ENCODE data around the gene HS2ST1. TPM values are rescaled to one million over a fixed set of nuclear protein-coding genes. Genes with fewer than 3 reads are reported as not detected.

The HS2ST1 gene
- total RNA-seq, 6 experiments from 2014 or later = 9.9 to 17.2 (median 13.7) TPM

GRCh38 chr1:86913399-86913895, 988 bp upstream of the HS2ST1 start:
- no peaks in the 10 kb centered on the region for H3K9me3 ChIP-seq
- peaks cover 0 to 18% (median 8%) of the 10 kb centered on the region in 4 donors for H3K4me1 ChIP-seq
- intact Hi-C loops (cut with DNase I) = no loop called here
- TF ChIP-seq POLR2A (IDR thresholded peaks at IDR 0.05) = no peak
- TF ChIP-seq CTCF (IDR thresholded peaks at IDR 0.05) = no peak
- H3K27me3 ChIP-seq = no peaks in the 10 kb centered on the region
- H3K27ac ChIP-seq = peak overlapping the region; percentile 87 to 91 (median 91)
- H3K4me3 ChIP-seq = peak overlapping the region; percentile 66 to 90 (median 83)
- ATAC-seq (peak in 1 of 4 donors; percentile 21), DNase-seq (peak in 1 of 3 donors; percentile 34)
- under 1% methylated on average over 17 of the region's 17 CpGs for WGBS (ENCODE audit: insufficient coverage, low coverage, low lambda C conversion rate, missing lambda C conversion rate)
- H3K36me3 ChIP-seq = no peaks in the 10 kb centered on the region

DNA sequence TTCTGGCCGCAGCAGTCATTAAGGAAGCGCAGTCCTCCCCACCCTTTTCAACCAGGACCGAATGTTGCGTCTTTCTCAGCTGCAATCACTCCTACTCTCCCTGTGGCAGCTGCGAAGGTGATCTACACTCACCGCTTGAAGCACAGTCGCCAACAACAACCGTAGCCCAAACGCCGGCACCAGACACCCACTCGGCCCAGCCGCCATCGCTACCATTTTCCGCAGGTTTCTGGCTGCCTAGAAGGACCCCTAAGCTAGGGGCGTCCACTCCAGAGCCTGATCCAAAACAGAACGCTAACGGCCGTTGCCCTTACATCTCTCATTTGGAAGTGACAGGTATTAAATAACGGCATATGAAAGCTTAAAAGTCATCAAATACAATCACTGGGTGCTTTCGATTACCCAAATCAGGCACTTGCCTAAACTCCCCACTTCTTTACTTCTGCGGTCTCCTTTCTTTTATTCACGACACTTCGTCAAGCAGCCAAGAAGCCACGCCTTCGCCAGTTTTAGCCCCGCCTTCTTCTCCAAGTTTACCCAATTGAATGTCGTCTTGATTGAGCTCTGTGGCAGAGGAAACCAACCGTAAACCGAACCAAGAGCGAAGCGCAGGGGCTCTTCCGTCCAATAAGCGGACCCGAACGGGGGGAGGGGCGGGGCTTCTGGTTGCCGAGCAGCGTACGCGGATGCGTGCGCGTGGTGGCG, 387 bp upstream of the HS2ST1 start, which contains the start of gene SELENOF:
Gene SELENOF (minus strand): TSS at position 231 of the 705 bp plus-strand sequence. CDS start 15 bp downstream, at position 216.
- peak within 1 kb of the TSS; percentile 87 to 91 (median 91) for H3K27ac ChIP-seq
- peaks cover 0 to 18% (median 8%) of the 10 kb centered on the region in 4 donors for H3K4me1 ChIP-seq
- H3K9me3 ChIP-seq = no peaks in the 10 kb centered on the region
- ATAC-seq (peak; percentile 88 to 96 (median 92)), DNase-seq (peak; percentile 99)
- H3K4me3 ChIP-seq = peak within 1 kb of the TSS; percentile 75 to 90 (median 83)
- no peaks in the 10 kb centered on the region for H3K36me3 ChIP-seq
- intact Hi-C loops (cut with DNase I) = no loop called here
- WGBS (ENCODE audit: insufficient coverage, low coverage, low lambda C conversion rate, missing lambda C conversion rate) = 0% methylated on average over 35 of the region's 44 CpGs
- TF ChIP-seq CTCF (IDR thresholded peaks at IDR 0.05) (no peak), POLR2A (IDR thresholded peaks at IDR 0.05) (peak; percentile 42)
- H3K27me3 ChIP-seq = no peaks in the 10 kb centered on the region

DNA sequence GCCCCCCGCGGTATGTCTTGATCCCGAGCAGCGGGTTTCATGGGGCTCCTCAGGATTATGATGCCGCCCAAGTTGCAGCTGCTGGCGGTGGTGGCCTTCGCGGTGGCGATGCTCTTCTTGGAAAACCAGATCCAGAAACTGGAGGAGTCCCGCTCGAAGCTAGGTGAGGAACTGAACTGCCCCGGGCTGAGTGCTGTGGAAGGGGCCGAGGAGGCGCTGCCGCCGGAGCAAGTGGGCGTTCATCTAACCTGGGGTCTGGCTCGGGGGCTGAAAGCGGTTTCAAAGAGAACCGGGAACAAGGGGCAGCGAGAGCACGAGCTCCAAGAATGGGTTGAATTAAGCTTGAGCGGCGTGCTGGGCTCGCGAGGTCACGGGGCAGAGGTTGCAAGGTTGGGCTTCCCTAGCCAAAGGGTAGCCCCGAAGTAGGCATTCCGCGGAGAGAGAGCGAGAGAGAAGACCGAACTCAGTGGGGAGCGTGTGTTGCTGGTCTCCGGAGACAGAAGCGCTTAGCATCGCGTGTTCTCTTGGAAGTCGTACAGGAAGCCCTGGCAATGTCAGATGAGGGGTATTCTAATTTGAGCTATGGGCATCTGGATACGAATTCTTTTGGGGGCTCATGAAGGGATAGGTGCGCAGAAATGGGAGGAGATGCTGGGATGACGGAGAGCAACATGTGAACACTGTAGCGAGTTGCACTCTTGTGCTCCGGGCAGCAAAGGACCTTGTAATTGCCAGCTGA, 732 bp downstream of the HS2ST1 start:
- DNase-seq (peak; percentile 56 to 76 (median 72)), ATAC-seq (peak; percentile 42 to 53 (median 49))
- Histone ChIP-seq H3K4me3 (peak overlapping the region; percentile 75 to 82 (median 80)), H3K9me3 (no peaks in the 10 kb centered on the region), H3K27me3 (no peaks in the 10 kb centered on the region), H3K27ac (peak overlapping the region; percentile 67 to 77 (median 72)), H3K36me3 (no peaks in the 10 kb centered on the region), H3K4me1 (peaks cover 0 to 18% (median 8%) of the 10 kb centered on the region in 4 donors)
- intact Hi-C loops (cut with DNase I) = no loop called here
- TF ChIP-seq CTCF (IDR thresholded peaks at IDR 0.05) (no peak), POLR2A (IDR thresholded peaks at IDR 0.05) (no peak)
- 0% methylated on average over 27 of the region's 43 CpGs for WGBS (ENCODE audit: insufficient coverage, low coverage, low lambda C conversion rate, missing lambda C conversion rate)

- Histone ChIP-seq H3K9me3 (no peaks in the 10 kb centered on the region), H3K4me1 (peaks cover 0 to 18% (median 8%) of the 10 kb centered on the region in 4 donors), H3K4me3 (peak overlapping the region; percentile 75 to 82 (median 80)), H3K27ac (peak overlapping the region; percentile 67 to 77 (median 72)), H3K36me3 (no peaks in the 10 kb centered on the region), H3K27me3 (no peaks in the 10 kb centered on the region)
- intact Hi-C loops (cut with DNase I) = no loop called here
- ATAC-seq (no peak), DNase-seq (no peak)
- WGBS (ENCODE audit: insufficient coverage, low coverage, low lambda C conversion rate, missing lambda C conversion rate) = 1% methylated on average over 14 of the region's 14 CpGs
- TF ChIP-seq POLR2A (IDR thresholded peaks at IDR 0.05) (no peak), CTCF (IDR thresholded peaks at IDR 0.05) (no peak)
Measured at GRCh38 chr1:86915737-86916235, 1.4 kb downstream of the HS2ST1 start.
